HG02798 (cell line): ENCODE results near the gene GZMM.

Experiments
- ATAC-seq: cut with Tn5 transposase; IDR thresholded peaks from one replicate; pipeline ENCODE4 v1.9.1; 2021; ENCODE audit warnings: mild to moderate bottlenecking; ENCODE audit not compliant: unreplicated experiment, poor library complexity

GZMM gene

DNA sequence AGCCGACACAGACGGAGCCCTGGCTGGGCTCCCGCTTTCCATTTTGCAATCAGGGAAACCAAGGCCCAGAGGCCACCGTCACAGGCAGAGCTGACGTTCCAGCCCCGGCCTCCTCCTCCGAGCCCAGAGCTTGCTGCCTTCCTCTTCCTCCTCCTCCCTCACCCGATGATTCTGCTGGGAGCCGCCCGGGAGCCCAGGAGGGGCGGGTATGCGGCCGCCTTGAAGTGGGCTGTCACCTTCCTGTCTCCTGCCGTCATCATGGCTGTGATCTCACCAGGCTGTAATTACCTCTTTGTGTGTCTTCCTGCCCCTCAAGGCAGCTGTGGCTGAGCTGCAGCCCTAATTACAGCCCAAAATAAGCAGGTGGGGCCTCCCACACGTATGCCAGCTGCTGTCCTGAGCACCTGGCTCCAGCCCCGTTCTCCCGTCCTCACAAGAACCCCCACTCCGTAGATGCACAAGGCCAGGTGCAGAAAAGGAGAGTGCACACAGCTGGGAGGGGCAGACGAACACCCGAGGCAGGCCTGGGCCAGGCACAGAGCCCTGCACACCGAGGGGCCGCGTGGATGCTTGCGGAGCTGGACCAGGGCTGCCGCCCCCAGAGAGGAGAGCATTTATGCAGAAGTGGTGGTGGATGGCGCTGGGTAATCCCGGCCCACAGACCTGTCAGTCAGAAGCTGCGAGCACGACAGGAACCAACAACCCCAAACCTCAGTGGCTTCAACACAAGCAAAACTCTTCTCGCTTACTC, 32.6 kb upstream of the GZMM start:
- ATAC-seq = no peak

DNA sequence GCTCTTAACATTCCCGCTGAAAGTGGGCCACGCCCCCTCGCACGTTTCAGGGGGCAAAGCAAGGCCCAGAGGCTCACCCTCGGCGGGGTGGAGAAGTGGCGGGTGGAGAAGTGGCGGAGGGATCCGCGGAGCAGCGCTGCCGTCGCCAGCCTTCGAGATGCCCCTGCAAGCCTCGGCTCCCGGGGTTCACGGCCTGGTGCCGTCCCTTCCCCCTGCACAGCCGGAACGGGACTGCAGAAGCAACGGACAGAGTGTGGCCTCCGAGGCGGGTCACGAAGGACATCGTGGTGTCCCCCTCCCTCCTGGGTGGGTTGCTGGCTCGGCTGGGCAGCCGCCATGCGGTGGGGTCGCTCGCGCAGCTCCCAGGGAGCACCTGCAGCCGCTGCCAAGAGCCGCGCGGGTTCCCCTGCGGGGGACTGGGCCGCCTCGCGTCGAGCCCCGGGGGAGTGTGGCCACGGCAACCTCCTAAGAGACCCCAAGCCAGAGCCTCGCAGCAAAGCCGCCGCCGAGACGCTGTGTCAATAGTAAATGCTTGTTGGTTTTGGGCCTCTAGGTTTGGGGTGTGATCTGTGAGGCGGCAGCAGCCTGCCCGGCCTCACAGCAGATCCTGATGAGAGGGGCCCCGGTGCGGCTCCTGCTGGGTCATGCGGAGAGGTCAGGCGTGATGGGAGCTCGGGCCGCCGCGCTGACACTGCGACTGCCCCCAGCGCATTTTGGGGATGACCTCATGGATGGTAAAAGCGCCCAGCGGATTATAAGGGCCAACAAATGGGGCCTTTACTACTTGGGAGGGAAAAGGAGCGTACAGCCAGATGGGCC, 31.1 kb upstream of the GZMM start:
- no peak for ATAC-seq

DNA sequence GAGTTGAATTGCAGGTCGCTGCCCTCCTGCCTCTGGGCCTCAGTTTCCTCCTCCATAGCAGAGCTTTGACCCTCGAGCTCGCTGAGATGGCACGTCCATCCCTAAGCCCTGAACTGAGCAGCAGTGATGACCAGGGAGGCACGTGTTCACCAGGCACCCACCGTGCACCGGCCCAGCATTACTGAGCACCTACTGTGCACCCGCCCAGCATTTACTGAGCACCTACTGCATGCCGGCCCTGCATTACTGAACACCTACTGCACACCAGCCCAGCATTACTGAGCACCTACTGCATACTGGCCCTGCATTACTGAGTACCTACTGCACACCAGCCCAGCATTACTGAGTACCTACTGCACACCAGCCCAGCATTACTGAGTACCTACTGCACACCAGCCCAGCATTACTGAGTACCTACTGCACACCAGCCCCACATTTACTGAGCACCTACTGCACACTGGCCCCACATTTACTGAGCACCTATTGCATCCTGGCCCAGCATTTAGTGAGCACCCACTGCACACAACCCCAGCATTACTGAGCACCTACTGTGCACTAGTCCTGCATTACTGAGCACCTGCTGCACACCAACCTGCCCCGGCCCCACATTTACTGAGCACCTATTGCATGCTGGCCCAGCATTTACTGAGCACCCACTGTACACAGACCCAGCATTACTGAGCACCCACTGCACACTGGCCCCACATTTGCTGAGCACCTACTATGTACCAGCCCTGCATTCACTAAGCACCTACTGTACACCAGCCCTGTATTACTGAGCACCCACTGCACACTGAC, 30.3 kb upstream of the GZMM start:
- no peak for ATAC-seq

DNA sequence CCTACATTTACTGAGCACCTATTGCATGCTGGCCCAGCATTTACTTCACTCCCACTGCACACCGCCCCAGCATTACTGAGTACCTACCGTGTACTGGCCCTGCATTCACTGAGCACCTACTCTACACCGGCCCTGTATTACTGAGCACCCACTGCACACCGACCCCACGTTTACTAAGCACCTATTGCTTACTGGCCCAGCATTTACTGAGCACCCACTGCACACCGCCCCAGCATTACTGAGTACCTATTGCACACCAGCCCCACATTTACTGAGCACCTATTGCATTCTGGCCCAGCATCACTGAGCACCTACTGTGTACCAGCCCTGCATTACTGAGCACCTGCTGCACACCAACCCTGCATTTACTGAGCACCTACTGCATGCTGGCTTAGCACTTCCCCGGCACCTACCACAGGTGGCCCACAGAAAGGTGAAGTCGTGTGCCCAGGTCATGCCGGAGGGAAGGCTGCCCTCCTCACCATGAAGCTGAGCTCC, 29.6 kb upstream of the GZMM start:
- ATAC-seq = no peak

DNA sequence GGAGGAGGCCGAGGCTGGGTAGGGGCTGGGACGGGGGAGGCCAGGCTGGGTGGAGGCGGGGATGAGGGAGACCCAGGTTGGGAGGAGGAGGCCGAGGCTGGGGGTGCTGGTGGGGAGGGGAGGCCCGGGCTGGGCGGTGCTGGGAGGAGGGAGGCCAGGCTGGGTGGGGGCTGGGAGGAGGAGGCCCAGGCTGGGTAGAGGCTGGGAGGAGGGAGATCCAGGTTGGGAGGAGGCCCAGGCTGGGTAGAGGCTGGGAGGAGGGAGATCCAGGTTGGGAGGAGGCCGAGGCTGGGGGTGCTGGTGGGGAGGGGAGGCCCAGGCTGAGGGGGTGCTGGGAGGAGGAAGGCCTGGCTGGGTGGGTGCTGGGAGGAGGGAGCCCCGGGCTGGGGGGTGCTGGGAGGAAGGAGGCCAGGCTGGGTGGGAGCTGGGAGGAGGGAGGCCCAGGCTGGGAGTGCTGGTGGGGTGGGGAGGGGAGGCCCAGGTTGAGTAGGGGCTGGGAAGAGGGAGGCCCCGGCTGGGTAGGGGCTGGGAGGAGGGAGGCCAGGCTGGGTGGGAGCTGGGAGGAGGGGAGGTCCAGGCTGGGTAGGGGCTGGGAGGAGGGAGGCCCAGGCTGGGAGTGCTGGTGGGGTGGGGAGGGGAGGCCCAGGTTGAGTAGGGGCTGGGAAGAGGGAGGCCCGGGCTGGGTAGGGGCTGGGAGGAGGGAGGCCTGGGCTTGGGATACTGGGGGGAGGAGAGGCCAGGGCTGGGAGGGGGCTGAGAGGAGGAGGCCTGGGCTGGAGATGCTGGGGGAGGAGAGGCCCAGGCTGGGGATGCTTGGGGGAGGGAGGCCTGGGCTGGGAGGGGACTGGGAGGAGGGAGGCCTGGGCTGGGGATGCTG, 25.9 kb upstream of the GZMM start:
- ATAC-seq = no peak

DNA sequence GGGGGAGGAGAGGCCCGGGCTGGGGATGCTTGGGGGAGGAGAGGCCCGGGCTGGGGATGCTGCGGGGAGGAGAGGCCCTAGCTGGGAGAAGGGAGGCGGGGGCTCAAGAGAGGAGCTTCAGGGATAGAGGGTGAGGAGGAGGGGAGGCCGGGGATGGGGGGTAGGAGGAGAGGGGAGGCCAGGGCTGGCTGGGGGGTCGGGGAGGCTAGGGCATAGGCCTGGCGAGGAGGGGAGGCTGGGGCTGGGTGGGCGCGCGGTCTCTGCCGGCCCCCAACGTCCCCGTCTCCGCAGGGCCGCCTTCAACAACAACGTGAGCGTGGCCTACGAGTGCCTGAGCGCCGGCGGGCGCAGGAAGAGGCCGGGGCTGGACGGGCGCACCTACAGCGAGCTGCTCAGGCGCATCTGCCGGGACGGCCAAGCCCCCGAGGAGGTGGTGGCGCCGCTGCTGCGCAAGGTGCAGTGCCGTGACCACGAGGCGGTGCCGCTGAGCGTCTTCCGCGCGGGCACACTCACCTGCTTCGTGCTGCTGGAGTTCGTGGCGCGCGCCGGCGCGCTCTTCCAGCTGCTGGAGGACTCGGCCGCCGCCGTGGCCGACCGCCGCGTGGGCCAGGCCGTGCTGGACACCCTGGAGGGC, 25.1 kb upstream of the GZMM start:
- ATAC-seq = no peak

DNA sequence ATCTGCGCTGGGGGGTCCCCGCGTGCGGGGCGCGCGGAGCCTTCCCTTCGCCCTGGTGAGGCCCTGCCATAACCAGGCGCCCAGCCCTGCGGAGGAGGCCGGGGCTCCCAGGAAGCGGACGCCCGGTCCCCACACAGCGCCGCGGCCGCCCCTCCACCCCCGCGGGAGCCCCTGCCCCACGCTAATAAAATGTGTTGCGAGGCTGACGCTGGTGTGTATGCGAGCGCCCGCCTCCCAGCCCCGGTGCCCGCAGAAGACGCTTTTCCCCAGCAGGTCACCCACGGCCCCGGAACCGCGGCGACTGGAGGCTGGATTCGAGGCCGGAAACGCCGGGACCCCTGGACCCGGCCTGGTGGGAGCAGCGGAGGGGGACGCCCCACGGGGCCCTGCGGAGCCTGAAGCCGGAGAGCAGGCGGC, 24.4 kb upstream of the GZMM start:
- ATAC-seq = no peak

DNA sequence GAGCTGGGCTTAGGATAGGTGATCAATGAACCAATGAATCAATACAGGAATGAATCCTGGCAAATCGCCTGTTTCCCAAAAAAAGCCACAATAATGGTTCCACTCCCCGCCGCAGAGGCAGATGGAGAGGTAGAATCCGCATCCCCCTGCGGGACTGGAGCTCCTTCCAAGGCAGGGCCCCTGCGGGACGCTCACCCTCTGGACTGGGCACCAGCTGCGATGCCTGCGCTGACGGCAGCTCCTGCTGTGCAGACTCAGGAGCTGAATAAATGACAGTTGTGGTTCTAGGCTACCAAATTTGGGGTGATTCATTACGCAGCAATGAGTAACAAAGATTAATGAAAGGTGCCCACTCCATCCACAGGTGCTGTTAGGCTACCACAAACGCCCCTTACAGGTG, 21.1 kb upstream of the GZMM start:
- no peak for ATAC-seq

DNA sequence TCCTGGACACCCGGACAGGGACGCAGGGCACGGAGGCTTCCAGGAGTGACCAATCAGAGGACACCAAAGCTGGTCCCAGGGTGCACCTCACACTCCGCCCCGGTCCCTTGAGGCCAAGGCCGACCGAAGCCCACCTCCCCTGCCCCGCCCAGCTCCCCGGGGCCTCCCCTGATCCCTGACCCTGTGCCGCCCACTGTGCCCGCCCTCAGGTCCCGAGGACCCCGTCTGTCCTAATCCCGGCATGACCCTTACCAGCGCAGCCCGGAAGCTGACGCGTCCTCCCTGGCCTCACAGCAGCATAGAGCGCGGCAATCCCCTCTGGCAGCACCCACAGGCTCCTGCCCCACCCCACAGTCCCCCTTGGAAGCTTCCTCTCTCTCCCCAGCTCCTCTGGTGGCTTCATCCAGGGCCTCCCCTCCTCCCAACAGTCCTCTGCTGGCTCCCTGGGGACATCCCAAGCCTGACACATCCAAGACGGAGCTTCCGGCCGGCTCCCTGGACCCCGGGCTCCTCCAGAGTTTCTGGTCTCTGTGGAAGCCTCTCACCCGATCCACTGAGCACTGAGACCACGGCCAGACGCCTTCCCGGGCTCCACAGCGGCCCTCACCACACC, 19.7 kb upstream of the GZMM start:
- no peak for ATAC-seq

DNA sequence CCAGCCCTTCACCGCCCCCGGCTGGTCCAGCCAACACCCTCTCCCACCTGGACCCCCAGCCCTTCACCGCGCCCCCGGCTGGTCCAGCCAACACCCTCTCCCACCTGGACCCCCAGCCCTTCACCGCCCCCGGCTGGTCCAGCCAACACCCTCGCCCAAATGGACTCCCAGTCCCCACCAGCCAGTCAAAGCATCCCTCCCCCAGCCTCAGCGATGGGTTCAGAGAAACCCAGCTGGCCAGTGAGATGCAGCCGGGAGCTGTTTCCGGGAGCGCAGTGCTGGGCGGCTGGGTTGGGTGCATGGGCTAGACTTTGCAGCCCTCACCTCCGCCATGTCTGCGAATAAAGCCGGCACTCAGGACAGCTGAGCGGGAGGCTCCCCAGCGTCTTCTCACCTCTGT, 18.8 kb upstream of the GZMM start:
- no peak for ATAC-seq

DNA sequence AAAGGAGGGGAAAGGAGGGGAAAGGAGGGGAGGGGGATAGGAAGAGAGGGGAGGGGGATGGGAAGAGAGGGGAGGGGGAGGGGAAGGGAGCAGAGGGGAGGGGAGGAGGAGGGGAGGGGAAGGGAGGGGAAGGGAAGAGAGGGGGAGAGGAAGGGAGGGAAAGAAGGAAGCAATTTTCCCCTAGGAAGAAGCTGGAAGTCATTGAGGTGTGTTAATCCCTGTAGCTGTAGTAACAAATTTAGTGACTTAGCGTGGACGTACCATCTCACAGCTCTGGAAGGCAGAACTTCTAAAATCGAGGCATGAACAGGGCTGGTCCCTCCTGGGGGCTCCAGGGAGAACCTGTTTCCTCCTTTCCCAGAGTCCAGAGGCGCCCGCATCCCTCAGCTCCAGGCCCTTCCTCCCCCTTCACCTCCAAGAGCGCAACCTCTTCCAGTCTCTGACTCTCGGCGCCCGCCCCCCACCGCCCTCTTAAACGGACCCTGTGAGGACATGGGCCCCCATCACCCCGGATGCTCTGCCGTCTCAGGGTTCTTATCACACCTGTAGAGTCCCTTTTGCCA, 17.9 kb upstream of the GZMM start:
- ATAC-seq = no peak

DNA sequence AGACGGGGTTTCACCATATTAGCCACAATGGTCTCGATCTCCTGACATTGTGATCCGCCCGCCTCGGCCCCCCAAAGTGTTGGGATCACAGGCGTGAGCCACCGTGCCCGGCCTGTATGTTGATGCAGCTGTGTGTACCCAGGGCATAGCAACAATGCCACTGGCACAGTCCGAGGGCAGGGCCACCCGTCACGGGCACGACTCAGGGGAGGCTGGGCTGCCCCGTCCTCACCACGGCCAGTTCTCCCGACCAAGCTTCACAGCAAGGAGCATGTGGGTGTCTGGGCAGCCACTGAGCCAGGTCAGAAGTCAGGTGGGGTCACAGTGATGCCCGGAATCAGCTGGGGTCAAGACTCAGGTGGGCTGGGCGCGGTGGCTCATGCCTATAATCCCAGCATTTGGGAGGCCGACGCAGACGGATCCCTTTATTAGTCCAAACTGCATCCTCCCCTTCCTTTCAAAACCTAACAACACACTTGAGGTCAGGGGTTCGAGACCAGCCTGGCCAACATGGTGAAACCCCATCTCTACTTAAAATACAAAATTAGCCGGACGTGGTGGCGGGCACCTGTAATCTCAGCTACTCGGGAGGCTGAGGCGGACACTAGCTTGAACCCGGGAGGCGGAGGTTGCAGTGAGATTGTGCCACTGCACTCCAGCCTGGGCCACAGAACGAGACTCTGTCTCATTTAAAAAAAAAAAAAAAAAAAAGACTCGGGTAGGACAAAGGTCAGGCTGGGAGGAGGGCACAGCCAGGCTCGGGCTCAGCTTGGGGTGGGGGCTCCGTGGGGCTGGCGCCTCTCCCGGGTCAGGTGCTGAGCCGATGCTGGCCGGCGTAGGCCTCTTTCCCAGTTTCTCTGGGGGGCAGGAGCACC, 13.5 kb upstream of the GZMM start:
- ATAC-seq = no peak

DNA sequence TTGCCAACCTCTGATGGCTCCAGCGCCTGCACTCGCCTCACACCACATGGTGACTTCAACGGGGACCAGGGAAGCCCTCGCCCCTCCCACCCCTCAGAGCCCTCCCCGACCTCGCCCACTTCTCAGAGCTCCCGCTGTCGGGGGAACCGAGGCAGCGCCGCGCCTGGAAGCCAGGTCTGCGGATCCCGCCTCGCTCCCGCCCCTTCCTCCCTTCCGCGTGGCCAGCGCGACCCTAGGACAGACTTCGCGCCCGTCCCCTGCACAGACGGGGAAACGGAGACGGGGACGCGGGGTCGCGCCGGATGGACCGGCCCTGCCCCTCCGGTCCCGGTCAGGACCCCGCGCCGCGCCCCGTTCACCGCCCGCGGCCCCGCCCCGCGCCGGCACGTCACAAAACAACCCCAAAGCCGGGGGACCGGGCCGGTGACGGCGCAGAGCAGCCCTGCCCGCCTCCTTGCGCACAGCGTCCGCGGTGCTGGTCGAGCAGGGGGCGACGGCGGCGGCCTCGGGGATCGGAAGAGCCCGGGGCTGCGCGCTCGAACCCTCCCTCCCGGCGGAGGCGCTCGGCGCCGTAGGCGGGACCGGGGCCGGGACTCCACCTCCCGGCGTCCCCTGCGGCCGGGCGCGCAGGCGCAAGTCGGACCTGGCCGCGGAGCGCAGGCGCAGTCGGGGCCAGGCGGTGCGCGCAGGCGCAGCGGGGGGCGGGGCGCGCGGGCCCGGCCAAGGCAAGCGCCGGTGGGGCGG, 12.7 kb upstream of the GZMM start:
- peak; percentile 84 for ATAC-seq

DNA sequence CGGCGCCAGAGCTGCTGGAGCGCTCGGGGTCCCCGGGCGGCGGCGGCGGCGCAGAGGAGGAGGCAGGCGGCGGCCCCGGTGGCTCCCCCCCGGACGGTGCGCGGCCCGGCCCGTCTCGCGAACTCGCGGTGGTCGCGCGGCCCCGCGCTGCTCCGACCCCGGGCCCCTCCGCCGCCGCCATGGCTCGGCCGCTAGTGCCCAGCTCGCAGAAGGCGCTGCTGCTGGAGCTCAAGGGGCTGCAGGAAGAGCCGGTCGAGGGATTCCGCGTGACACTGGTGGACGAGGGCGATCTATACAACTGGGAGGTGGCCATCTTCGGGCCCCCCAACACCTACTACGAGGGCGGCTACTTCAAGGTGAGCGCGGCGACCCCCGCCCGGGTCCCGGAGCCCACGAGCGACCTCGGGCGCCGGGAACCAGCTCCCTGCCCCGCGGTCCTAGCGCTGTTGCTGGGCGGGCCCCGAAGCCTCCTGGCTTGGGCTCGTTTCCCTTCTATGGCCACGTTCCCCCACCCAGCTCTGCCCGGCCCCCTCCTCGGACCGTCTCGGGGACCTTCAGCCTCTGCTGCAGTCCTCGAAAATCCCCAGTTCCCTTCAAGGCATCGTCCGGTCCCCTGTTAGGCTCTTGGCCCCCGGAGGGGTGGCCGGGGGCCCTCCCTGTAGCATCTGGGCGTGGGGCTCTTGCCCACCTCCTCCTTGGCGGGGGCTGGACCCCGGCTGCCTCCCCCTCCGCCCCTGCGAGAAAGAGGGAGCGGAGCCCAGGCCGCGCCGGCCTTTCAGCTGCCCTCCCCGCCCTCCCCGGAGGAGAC, 11.9 kb upstream of the GZMM start, which contains the start of gene CDC34:
CDC34 (plus strand) TSS at position 8 of the 808 bp plus-strand sequence; CDS start at position 180, 172 bp downstream.
- ATAC-seq = no peak

DNA sequence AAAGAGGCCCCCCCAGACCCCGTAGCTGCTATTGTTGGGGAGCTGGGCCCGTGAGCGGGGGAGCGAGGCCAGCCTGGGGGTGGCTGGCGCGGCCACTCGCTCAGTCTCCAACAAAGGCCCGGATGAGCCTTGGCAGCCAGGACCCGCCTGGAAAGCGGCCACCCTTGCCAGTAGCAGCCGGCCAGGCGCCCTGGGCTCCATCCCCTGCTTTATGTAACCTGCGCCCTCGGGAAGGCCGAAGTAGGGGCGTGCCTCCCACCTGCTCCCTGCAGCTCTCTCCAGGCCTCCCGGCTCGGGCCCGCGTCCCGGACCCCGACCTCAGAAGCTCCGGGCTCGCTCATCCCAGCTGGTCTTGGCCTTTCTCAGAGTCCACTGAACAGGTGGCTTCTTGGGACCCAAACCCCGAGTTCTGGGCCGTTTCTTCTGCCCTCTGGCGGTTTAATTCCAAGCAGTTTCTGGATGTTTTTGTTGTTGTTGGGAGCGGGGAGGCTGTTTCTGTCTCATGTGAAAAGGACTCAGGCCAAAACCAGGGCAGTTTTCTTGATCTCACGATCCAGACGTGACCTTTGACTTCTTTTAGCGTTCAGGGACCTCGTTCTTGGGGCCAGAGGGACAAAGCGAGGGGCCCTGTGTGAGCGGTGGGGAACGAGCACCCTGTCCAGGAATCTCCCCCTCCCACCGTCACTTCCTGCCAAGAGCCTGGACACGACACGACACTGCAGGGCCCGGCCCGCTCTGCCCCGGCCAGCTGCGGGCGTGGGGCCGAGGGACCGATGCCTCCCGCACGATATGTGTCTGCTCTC, 11.1 kb upstream of the GZMM start:
- ATAC-seq = no peak
